K562 (cell line): ENCODE data around the gene IRF9. TPM values are rescaled to one million over a fixed set of nuclear protein-coding genes. Genes with fewer than 3 reads are reported as not detected.
A peak's percentile ranks its signal among the peaks of the same experiment; 100 is the strongest.

Source experiments
- DLX4 ChIP-seq: fragments of 250-450 bp; sonication (Bioruptor Pico); IDR thresholded peaks from 2 replicates; pipeline ENCODE4 v1.6.1; 2021; ENCODE audit warnings: mild to moderate bottlenecking
- MLLT1 ChIP-seq, 2 experiments: fragments of 450-650 bp; IDR thresholded peaks; 2 replicates each; pipeline ENCODE4 v1.6.1; 2016
- NR2C2 ChIP-seq, 2 experiments: fragments of 200-800 bp in 1 of 2; sonication (Bioruptor generic) in 1 of 2; sonication (generic) in 1 of 2; formaldehyde crosslinking in 1 of 2; IDR thresholded peaks; 2 replicates each; pipeline versions ENCODE4 v1.6.1 to v1.8.0; 2016 to 2022; ENCODE audit warnings: mild to moderate bottlenecking in 1 of 2, missing compliant biosample characterization in 1 of 2, missing genetic modification characterization in 1 of 2, missing genetic modification reagents in 1 of 2
- PKNOX1 ChIP-seq: fragments of 450-650 bp; IDR thresholded peaks from 2 replicates; pipeline ENCODE4 v1.6.1; 2016
- PRDM10 ChIP-seq: fragments of 450-650 bp; IDR thresholded peaks from 2 replicates; pipeline ENCODE4 v1.6.1; 2018; ENCODE audit not compliant: partially characterized antibody
- REST ChIP-seq, 2 experiments: fragments of 450-650 bp; formaldehyde crosslinking in 1 of 2; IDR thresholded peaks; 2 replicates each; pipeline versions ENCODE4 v1.4.0 to v1.6.1; 2014 to 2020; ENCODE audit warnings: mild to moderate bottlenecking in 2 of 2, borderline replicate concordance in 1 of 2, low read depth in 1 of 2
- TGIF2 ChIP-seq: sonication (generic); formaldehyde crosslinking; IDR thresholded peaks from 2 replicates; pipeline ENCODE4 v1.8.1; 2022; ENCODE audit warnings: mild to moderate bottlenecking, missing genetic modification reagents, moderate library complexity
- ZNF583 ChIP-seq: fragments of 250-450 bp; sonication (Bioruptor Pico); IDR thresholded peaks from 2 replicates; pipeline ENCODE4 v1.4.0; 2020
- polyA plus RNA-seq, 8 experiments: library from polyadenylated mRNA; depleted of rRNA in 4 of 8; stranded (reverse) in 5 of 8; unstranded in 3 of 8; fragments of >200 nt; fragmentation: Nextera tagmentation in 2 of 8; fragmentation: Illumina TruSeq in 1 of 8; extraction: Ambion mirVana in 2 of 8; extraction: Trizol in 1 of 8; gene quantifications; 2 replicates each; pipeline versions ENCODE4 v1.2.1 to v1.2.3, GENCODE V29; 2011 to 2014; ENCODE audit warnings: inconsistent platforms in 1 of 8, missing spikeins in 1 of 8
- total RNA-seq, 7 experiments: library from RNA; depleted of rRNA in 6 of 7; stranded (reverse); fragments of >200 nt in 6 of 7; fragmentation: Illumina TruSeq in 2 of 7; extraction: Trizol in 2 of 7; gene quantifications; 2 replicates each; pipeline versions ENCODE4 v1.2.1 to v1.2.3, GENCODE V29; 2011 to 2021; ENCODE audit warnings: low replicate concordance in 1 of 7

Gene IRF9
- total and polyA plus RNA-seq, 9 of the 15 experiments (the other 6 are each of a cell fraction or from before 2014, with no cell fraction given): 0.79 to 14.8 (median 6.1) TPM

- TF ChIP-seq PRDM10: no peak
- TF ChIP-seq DLX4 (CRISPR knock-in tag): no peak
- no peak for TF ChIP-seq NR2C2 (CRISPR knock-in tag; IDR thresholded peaks at IDR 0.05)
- peak; percentile 92 for TF ChIP-seq NR2C2 (tag; IDR thresholded peaks at IDR 0.05)
- TF ChIP-seq PKNOX1: peak; percentile 23; the same call in 1 of the 2 replicates
- 0 out of 4 replicates have a peak, but pooled peaks of 1 of the 2 experiments have one; percentile 0 for TF ChIP-seq MLLT1 (IDR thresholded peaks at IDR 0.05)
- peak; percentile 87 for TF ChIP-seq REST (IDR thresholded peaks at IDR 0.05; ENCODE audit: borderline replicate concordance)
- no peak for TF ChIP-seq REST (CRISPR knock-in tag; IDR thresholded peaks at IDR 0.05; ENCODE audit: low read depth)
- no peak for TF ChIP-seq ZNF583 (CRISPR knock-in tag)
- TF ChIP-seq TGIF2 (CRISPR knock-in tag): no peak
Observed at GRCh38 chr14:24146978-24147760, 13.9 kb upstream of the IRF9 start, which contains the start of gene RNF31 (continued).
